ENCODE measurements around the gene SMIM24.

- no peak for TF ChIP-seq CTCF (IDR thresholded peaks at IDR 0.05; ENCODE audit: insufficient read depth, low read length, poor library complexity, severe bottlenecking)
- no peak for TF ChIP-seq EZH2phosphoT487 (conservative IDR thresholded peaks at IDR 0.05; ENCODE audit: low read length)
Observed at GRCh38 chr19:3519126-3519525, 38.8 kb upstream of the SMIM24 start.

Measured in SU-DHL-6 (cell line).